NCI-H2107 (cell line): ENCODE data around the gene FLT3LG.
"Not testable (repeated sequence)": the region's sequence is repeated elsewhere in the genome, so short reads cannot be mapped to it uniquely, and the experiment has no call there.

Experiments
- DNase-seq: peaks from one replicate; lab custom pipeline; 2025; lab: John Stamatoyannopoulos, UW

The FLT3LG gene

GRCh38 chr19:49463960-49464740, 9.9 kb upstream of the FLT3LG start:
- DNase-seq: no peak

GRCh38 chr19:49465371-49465770, 8.6 kb upstream of the FLT3LG start:
- DNase-seq: no peak

- no peak for DNase-seq
Measured at GRCh38 chr19:49468199-49468598, 5.8 kb upstream of the FLT3LG start.

- DNase-seq: no peak
Measured at GRCh38 chr19:49468746-49469447, 5.1 kb upstream of the FLT3LG start.

GRCh38 chr19:49469828-49470614, 4.0 kb upstream of the FLT3LG start:
- no peak for DNase-seq

GRCh38 chr19:49470615-49470978, 3.4 kb upstream of the FLT3LG start:
- DNase-seq: no peak

GRCh38 chr19:49472936-49473335, 1.1 kb upstream of the FLT3LG start:
- no peak for DNase-seq

GRCh38 chr19:49473501-49473867, 531 bp upstream of the FLT3LG start:
- DNase-seq: not testable (repeated sequence)

- DNase-seq: no peak
Measured at GRCh38 chr19:49474542-49474924, 518 bp downstream of the FLT3LG start.

GRCh38 chr19:49475191-49475917, 1.3 kb downstream of the FLT3LG start:
- DNase-seq: no peak

GRCh38 chr19:49475995-49476880, 2.2 kb downstream of the FLT3LG start:
- DNase-seq: no peak

GRCh38 chr19:49479975-49480628, 6.1 kb downstream of the FLT3LG start:
- no peak for DNase-seq

- DNase-seq: no peak
Measured at GRCh38 chr19:49481020-49481683, 7.1 kb downstream of the FLT3LG start.

GRCh38 chr19:49486232-49486631, 12.2 kb downstream of the FLT3LG start:
- DNase-seq: no peak

GRCh38 chr19:49486710-49487276, 12.8 kb downstream of the FLT3LG start:
- DNase-seq: no peak

- DNase-seq: peak; percentile 98
Measured at GRCh38 chr19:49487277-49488045, 13.4 kb downstream of the FLT3LG start, which contains the start of gene RPL13A. Gene RPL13A, plus strand, starts transcription at chr19:49487608. Its CDS starts 22 bp downstream, at chr19:49487630.

- DNase-seq: no peak
Measured at GRCh38 chr19:49488046-49488862, 14.2 kb downstream of the FLT3LG start.
